ENCODE data around the gene GPR39.

GRCh38 chr2:132422736-132423135 is 6.1 kb downstream of the GPR39 start:
- TF ChIP-seq CTCF (IDR thresholded peaks at IDR 0.05) (no peak), EZH2 (IDR thresholded peaks at IDR 0.05; ENCODE audit: borderline replicate concordance, insufficient read depth, low read depth, low read length, poor library complexity, severe bottlenecking) (no peak)

All from B cell (primary cell).